ENCODE results near the gene RCBTB2.
A peak's percentile ranks its signal among the peaks of the same experiment; 100 is the strongest.
"Not testable (repeated sequence)": the region's sequence is repeated elsewhere in the genome, so short reads cannot be mapped to it uniquely, and the experiment has no call there.

Gene RCBTB2

DNA sequence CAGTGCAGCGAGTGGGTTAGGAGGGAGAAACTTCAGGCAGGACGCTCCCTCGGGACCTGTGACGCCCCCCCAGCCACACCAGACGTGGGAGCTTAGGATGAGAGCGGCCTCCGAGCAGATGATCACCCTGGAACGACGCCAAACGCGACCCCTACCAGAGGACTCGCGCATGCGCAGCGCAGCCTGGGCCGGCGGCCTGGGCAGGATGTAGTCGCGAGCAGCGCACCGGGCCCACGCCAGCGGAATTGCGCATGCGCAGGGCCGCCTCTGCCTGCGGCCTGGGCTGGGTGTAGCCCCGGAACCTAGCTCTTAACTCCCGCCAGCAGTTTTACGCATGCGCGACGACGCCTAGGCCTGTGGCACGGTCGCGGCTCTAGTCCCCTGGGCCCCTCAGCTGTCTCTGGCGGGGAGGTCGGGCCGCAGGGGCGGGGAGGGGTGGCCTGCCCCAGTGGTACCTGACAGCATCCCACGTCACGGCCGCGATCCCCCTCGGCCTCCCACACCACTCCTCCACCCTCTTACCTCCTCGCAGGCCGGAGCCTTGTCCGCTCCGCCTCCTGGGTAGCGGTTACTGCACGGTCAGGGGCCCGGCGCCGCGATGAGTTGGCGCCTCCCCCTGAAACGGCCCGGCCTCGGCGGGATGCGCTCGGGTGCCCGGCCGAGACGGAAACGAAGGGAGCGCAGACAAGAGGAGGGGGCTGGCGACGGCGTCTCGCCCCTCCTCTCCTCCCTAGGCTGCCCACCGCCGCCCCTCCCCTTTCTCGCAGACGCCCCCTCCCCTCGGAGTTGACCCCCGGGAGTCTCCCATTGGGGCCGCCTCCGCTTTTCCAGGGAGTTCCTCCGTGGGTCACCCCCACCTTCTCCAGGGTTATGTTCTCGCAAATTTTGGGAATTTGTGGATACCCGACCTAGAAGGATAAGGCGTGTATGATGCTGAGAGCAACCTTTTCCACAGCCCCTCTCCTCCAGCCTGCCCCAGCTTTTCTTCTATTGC, at the start of gene RCBTB2:
RCBTB2 (minus strand) TSS at position 575 of the 994 bp plus-strand sequence. CDS start 11,141 bp downstream, outside the sequence.
- peak; percentile 97 to 99 for DNase-seq (ENCODE audit: extremely low read depth in 1 of 2, low read depth in 1 of 2)

DNA sequence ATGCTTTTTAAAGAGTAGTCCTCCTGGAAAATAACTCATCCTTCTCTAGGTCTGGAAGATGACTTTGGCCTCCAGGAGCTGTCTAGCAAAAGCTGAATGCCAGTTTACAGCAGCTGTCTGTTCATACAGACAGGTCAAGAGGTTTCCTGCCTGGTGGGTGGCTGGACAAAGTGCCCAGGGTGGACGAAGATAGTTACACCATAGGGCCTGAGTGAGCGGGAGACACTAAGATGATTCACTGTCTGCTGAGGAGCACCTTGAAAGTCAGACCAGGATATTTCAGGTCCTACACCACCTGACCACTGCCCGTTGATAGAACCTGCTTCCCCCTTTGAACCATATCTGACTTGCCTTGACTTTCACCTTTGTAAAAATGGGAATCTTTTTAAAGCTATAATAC, 49.2 kb upstream of the RCBTB2 start:
- DNase-seq (ENCODE audit: extremely low read depth in 1 of 2, low read depth in 1 of 2), result no peak

DNA sequence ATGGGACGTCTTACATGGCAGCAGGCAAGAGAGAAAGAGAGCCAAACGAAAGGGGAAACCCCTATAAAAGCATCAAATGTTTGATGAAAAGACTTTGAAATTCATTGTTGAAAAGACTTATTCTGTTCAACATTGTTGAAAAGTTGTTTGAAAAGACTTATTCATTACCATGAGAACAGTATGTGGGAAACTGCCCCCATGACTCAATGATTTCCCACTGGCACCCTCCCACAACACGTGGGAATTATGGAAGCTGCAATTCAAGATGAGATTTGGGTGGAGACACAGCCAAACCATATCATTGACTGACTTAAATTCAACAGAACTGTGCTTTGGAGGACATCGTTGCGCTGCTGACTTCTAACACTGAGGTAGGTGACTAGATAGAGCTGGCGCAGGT, 48.0 kb upstream of the RCBTB2 start:
- DNase-seq (ENCODE audit: extremely low read depth in 1 of 2, low read depth in 1 of 2), result no peak

DNA sequence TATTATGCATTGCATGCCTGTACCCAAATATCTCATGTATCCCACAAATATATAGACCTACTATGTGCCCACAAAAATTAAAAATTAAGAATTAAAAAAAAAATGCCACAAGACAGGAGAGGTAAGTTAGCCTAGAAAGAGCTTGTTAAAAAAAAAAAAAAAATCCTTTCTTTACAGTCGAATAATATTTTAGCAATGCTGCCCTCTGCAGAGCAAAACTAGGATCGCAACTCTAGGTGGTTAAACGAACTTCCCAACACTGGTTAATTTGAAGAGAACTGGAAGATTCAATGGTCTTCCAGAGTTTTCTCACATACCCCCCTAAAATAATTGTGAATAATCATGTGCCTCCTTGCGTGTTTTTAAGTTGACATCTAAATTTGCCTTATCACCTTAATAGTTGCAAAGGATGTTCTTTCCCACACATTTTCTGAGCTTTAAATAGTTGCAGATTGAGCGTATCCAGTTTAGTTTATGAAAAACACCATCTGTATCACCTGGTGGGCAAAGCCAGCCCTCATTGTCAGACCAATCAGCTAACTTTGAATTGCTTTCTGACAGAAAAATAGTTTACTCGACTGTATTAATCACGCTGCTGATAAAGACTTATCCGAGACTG, 47.4 kb upstream of the RCBTB2 start:
- DNase-seq (ENCODE audit: extremely low read depth in 1 of 2, low read depth in 1 of 2), result peak; percentile 25 to 55

DNA sequence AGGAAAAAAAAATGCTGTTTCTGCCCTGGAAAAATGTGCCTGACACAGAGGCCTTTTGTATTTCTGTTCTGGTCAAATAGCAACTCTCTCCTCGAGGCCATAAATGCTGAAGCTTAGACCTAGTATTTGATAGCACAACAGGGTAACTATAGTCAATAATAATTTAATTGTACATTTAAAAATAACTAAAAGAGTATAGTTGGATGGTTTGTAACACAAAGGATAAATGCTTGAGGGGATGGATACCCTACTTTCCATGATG, 47.0 kb upstream of the RCBTB2 start:
- not testable (repeated sequence) for DNase-seq (ENCODE audit: extremely low read depth in 1 of 2, low read depth in 1 of 2)

DNA sequence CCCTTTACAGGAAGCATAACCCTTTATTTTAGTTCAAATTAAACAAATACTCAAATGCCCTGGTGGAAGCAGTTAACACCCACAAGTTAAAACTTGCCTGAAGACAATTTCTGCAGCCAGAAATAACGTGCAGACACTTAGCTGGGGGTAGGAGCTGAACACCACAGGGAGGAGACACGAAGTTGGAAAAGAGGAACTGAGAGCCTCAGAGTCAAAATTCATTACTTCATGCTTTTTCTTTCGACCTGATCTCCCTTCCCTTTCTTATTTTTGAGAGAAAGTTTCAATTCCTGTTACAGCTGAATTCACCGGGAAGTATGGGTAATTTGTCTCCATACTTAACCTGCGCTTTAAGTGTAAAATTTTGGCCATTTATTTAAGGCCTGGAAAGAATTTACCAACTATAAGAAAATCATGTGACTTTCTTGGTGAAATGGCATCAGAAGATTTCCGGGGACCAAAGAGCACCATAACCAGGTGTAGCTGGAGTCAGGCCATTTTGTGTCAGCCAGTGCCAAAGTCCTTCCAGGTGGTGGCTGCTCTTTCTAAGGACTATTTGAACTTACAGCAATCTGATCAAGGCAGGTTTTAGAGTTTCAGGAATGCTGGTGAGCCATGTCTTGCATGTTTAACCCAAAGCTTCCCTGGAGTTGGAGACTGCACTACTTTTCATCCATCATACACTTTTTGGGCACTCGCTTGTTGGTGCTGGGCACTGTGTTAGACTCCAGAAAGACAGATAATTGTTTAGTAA, 46.5 kb upstream of the RCBTB2 start:
- DNase-seq (ENCODE audit: extremely low read depth in 1 of 2, low read depth in 1 of 2), result no peak

DNA sequence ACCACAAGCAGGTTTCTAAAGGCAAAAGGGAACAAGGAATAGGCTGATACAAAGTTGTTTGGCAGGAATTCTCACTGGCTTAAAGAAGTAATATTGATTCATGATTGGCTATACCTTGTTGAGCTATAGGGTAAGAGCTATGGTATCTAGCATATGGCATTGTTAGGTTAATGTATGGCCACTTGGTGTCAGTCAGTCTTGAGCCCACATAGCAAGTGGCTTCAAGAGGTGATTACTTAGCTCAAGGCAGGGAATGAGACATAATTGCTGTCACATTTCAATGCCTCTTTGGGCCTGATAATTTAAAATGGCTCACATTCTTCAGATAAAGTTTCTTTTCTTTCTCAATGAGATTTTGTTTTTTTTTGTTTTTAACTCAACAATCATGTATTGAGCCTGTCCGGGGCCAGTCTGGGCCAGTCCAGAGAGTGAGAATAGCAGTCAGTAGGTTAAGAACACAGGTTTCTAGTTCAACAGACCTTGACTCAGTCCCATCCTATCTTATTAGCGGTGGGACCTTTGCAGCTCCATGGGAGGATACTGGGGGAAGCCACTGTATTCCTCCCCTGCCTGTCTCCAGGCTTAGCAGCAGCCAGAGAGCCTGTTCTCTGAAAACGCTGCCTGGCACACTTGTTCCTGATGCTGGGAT, 45.8 kb upstream of the RCBTB2 start:
- DNase-seq (ENCODE audit: extremely low read depth in 1 of 2, low read depth in 1 of 2), result no peak

DNA sequence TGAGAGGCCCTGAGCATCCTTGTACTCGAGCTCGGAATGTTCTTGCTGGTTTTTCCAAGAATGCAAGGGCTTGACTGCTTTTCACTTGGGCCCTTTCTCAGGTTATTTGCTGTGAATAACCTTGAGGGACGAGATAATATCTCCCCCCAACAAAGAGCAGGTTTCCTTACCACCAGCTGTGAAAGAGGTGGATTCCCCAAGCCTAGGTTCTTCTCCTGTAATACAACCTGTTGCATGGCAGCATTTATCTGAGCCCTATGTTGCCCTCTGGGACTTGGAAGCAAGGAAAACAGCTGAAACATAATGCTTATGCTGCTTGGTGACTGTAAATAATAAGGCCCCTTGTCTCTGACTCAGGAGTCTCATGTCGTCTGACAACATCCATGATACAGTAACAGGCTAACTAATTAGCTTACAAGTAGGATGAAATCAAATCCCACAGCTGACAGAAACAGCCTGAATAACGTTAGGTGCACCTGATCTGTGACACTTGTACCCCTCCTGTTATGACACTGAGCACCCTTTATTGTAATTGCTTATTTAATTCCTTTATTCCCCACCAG, 43.6 kb upstream of the RCBTB2 start:
- no peak for DNase-seq (ENCODE audit: extremely low read depth in 1 of 2, low read depth in 1 of 2)

DNA sequence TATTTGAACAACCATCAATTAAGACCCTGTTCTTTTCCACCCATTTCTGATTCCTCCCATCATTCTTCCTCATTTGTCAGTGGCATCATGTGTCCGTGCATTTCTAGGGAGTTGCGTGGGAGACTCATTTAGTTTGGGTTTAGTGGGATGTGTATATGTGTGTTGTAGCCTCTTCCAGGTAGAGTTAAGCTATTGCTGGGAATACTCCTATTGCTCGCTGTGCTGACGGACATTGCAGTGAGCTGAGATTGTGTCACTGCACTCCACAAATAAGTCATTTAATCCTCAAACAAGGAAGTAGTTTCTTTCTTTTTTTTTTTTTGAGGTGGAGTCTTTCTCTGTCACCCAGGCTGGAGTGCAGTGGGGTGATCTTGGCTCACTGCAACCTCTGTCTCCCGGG, 42.2 kb upstream of the RCBTB2 start:
- no peak for DNase-seq (ENCODE audit: extremely low read depth in 1 of 2, low read depth in 1 of 2)

DNA sequence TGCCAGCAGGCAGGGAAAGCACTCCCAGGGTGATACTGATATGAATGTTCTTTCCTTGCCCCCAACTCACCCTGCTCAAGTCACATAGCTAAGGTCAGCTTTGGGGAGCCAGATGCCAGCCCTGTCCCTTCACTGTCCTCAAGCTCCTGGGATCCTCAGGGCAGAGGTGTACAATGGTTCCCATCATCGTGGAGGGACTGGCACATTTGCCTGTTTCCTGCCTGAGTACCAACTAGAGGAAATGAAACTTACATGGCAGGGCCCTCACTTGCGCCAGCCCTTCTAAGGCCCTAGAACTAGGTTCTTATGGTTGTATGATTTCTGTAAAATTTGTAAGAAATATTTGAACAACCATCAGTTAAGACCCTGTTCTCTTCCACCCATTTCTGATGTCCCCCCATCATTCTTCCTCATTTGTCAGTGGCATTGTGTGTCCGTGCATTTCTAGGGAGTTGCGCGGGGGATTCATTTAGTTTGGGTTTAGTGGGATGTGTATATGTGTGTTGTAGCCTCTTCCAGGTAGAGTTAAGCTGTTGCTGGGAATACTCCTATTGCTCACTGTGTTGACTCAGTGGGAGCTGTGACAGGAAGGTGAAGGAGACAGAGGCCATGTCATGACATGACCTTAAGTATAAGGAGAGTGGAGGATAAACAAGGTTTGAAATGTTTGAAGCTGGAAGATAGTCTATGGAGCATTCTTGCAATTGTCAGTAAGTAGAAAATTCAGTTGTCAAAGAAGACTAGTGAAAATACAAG, 41.3 kb upstream of the RCBTB2 start:
- DNase-seq (ENCODE audit: extremely low read depth in 1 of 2, low read depth in 1 of 2), result no peak

DNA sequence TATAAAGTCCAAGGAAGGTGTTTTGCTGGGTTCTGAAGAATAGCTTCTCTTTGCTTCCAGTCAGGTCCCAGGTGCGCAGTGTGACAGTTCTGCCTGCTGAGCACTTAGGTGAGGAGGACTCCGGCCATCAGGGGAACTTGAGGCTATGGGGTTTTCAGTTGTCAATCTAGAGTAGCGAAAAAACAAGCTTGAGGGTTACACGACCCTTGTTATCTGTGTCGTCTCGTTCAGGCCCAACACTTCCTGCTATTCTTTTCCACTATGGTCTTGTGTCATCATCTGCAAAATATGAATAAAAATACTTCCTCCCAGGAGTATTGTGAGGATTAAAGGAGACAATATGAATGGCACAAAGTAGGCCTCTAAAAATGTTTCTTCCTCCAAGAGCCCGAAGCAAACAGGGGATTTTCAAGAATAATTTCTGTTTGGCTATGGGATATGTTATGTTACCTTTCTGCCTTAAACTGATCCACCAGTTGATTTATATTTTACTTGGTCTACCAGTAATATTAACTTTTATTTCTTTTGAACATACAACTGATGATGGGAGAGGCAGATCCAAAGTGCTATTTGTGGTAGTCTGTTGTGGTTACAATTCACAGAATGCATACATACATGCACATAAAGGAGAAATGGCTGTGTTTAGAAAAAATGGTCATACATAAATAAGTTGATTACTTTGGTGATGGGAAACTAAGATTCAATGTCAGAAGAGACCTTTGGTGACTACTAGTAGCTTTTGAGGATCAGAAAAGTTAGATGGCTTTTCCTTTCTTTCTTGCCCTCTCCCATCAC, 40.5 kb upstream of the RCBTB2 start:
- DNase-seq (ENCODE audit: extremely low read depth in 1 of 2, low read depth in 1 of 2), result no peak

DNA sequence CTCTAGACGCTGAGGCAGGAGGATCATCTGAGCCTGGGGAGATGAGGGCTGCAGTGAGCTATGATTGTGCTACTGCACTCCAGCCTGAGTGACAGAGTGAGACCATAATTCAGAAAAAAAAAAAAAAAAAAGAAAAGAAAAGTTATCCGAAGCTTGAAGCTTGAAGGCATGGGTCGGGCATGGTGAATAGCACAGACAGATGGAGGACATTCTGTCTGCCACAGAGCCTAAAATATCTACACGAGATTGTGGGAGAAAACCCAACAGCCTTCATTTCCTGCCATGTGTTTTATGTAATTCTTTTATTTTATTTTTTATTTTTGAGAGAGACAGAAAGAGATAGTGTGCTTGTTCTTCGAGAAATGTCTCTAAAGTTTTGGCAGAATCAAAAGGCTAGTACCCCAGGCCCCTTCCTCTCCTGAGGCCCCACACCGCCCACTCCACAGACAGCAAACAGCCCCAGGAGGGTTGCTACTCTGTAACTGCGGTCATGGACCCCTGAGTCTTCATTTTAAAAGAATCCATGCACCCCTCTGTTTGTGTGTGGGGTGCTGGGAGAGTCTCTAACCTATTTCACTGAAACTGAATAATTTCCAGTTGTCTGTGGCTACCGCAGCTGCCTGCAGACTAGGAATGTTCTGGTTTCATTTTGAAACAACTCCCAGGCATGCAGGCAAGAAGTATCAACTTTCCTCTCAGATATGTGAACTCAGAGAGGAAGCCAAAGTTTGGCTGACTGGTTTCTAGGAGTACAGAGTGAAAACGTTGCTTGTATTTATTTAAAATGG, 38.4 kb upstream of the RCBTB2 start:
- no peak for DNase-seq (ENCODE audit: extremely low read depth in 1 of 2, low read depth in 1 of 2)

DNA sequence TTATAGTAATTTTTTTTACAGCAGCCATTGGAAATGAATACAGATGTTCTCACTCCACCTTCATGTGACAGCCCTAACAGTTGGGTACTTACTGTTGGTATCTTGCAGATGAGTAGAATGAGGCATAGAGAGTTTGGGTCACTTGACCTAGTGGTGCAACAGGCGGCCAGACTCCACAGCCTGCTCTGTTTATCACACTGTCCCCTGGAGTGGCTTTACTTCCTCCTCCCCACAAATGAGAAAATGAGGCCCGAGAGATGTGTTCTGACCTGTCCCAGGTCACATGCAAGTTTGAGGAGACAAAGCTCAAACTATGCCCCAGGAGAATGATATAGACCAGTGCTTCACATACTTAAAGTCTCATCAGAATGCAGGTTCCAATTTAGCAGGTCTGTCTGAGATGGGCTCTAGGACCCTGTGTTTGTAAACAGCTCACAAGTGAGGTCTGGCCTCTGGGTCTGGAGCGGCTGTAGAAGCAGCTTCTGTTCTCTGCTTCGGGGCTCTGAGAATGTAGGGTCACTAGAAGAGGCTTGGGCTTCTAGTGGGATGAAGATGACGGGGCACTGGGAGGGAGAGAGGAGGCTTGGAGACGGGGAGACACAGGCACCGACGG, 37.4 kb upstream of the RCBTB2 start:
- no peak for DNase-seq (ENCODE audit: extremely low read depth in 1 of 2, low read depth in 1 of 2)

DNA sequence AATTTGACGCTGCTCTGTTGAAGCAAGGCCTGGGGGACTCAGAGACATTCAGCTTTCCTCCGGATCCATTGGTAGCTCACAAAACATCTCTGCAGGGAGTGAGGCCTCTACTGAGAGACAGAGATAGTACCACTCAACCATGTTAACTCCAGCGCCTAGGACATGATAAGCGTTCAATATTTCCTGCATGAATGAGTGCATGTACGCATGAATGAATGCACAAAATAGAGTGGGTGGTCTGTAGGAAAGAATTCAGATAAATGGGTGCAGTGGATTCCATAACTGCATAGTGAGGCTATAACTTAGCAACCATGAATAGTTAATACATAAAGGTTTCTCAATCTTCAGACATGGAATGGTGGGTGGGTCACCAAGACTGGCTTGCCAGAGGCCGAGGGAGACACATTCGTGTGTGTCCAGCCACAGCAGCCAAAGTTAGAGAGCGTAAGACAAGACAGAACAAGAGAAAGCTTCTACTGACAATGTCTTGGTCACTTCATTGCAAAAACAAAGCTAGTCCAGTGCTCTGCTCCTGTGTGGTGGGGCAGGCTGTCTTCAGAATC, 36.3 kb upstream of the RCBTB2 start:
- DNase-seq (ENCODE audit: extremely low read depth in 1 of 2, low read depth in 1 of 2), result no peak

DNA sequence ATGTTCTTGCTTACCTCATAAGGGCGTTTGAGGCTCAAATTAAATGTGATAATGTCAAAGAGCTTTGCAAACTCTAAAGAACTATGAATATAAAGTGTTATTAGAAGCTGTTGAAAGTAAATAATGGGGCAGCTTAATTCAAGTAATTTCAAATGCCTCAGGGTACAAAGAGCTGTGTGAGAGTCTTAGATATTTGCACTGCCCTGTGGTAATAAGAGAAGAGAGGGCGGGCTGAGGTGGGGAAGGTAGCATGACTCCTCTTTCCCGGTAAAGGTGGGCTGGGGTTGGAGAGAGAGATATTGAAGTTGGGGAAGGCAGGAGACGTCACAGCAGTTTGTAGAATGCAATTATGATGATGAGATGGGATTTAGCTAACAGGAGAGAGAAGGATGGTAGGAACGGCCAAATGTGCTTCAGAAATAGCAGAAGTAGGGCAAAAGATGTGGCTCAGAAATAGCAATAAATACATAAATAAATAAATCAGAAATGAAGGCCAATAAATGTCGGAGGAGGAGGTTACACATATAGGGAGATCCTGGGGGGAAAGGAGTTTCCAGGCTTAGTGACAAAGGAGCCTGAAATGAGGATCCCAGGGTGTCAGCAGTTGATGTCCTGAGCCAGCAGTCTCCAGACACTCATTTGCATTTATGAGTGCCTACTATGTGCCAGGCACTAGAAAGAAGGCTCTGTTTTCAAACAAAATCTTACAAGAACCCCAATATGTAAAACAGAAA, 35.7 kb upstream of the RCBTB2 start:
- no peak for DNase-seq (ENCODE audit: extremely low read depth in 1 of 2, low read depth in 1 of 2)

DNA sequence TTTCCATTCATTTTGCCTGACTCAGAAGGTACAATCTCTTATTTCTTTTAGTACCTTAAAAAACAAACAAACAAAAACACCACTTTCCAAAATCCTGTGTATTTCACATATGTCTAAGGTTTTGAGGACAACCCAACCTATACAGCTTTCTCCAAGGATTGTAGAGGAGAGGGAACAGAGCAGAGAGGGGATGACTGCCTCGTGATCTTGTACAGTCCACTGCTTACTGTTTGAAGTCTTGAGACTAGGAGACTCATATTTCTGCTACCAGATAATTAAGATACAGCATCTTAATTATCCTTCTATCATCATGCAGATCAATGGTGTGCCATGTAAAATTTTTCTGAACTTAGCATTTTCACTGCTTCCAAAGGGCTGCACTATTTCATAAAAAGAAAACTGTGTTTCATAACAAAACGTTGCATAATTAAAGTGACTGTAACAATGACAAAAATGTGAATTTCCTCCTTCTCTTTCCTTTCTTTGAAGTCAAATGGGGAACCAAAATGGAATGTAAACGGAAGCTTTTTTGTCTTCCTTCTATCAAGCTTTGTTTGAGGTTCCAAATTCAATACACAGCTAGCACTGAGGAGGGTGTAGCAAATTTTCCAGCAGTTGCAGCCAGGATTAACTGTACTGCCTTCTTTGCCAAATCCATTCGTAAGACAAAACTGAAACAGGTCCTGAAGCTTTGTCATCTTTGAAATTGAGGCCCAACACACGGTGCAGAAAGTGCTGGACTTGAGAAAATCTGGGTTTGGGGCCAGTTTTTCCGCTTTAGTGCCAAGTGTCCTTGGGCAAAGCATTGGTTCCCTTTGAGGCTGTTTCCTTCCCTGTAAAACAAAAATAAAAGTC, 34.9 kb upstream of the RCBTB2 start:
- no peak for DNase-seq (ENCODE audit: extremely low read depth in 1 of 2, low read depth in 1 of 2)

All from activated CD8-positive, alpha-beta memory T cell treated with anti-CD3 and anti-CD28 coated beads for 1 hour (primary cell).